Measurements from ENCODE around the gene MEGF8. TPM values are rescaled to one million over a fixed set of nuclear protein-coding genes. Genes with fewer than 3 reads are reported as not detected.

MEGF8 gene
- total and polyA plus RNA-seq, 2 experiments from 2014 or later, result 5.4 to 26.6 TPM

- Histone ChIP-seq H3K9ac (peak overlapping the region; percentile 80), H3K4me2 (ENCODE audit: unreplicated experiment) (peak overlapping the region; percentile 86), H2AFZ (no peak overlapping the region), H3K79me2 (ENCODE audit: insufficient read depth) (peaks cover 72% of the 10 kb centered on the region), H3K9me2 (ENCODE audit: insufficient read depth) (no peaks in the 10 kb centered on the region), H3F3A (ENCODE audit: insufficient read depth) (peaks cover 26% of the 10 kb centered on the region), H3K9me3 (ENCODE audit: low read depth) (no peaks in the 10 kb centered on the region), H4K20me1 (ENCODE audit: insufficient read depth) (no peaks in the 10 kb centered on the region), H3K27me3 (replicated peaks; ENCODE audit: insufficient read depth) (no peaks in the 10 kb centered on the region), H3K27ac (peak overlapping the region; percentile 87), H3K4me1 (ENCODE audit: insufficient read depth) (peaks cover 62% of the 10 kb centered on the region), H3K36me3 (ENCODE audit: low read depth) (no peaks in the 10 kb centered on the region), H3K4me3 (no peak overlapping the region)
- no peak for TF ChIP-seq EZH2phosphoT487 (IDR thresholded peaks at IDR 0.05; ENCODE audit: insufficient read depth, low read depth)
- no peak for TF ChIP-seq EZH2 (IDR thresholded peaks at IDR 0.05; ENCODE audit: insufficient read depth, poor library complexity, severe bottlenecking)
- in situ Hi-C loops (cut with MboI), result no loop called here
- no peak for DNase-seq
- 56 to 61% methylated on average over 5 of the region's 5 CpGs for WGBS, 2 experiments (ENCODE audit: low coverage in 1 of 2, low lambda C conversion rate in 2 of 2, missing lambda C conversion rate in 2 of 2)
Observed at GRCh38 chr19:42278452-42279154, 46.8 kb upstream of the MEGF8 start.

DNA sequence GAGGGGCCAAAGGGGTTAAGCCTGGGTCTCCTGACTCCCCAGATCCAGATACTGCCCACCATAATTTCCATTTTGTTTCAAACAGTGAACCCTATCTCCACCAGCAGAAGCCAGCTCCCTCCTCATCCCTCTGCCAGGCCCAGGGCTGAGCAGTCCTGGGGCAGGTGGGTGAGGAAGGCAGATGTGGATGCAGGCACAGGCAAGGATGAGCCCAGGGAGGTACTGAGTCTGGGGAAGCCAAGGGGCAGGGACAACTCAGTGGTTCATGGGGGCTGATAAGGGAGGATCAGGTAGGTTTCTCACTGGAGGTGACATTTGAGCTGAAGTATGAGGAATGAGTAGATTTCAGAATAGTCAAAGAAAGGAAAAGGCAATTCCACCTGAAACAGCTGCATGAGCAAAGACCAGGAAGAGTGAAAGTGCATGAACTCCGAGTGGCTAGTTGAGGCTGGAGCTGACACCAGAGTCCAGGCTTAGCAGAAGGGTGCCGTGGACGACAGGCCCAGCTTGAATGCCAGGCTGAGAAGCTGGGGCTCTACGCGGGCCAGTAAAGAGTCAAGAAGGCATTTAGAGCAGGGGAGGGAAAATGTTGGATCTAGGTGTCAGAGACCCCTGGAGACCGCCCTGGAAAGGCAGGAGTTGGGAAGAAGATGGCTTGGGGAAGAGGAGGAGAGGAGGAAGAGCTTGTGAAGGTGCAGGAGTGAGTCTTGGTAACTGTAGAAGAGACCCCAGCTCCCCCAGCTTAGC lies 46.1 kb upstream of the MEGF8 start:
- in situ Hi-C loops (cut with MboI), result no loop called here
- Histone ChIP-seq H3K4me1 (ENCODE audit: insufficient read depth) (peaks cover 62% of the 10 kb centered on the region), H4K20me1 (ENCODE audit: insufficient read depth) (no peaks in the 10 kb centered on the region), H3K27ac (peak overlapping the region; percentile 87), H3K4me2 (ENCODE audit: unreplicated experiment) (peak overlapping the region; percentile 86), H3F3A (ENCODE audit: insufficient read depth) (peaks cover 26% of the 10 kb centered on the region), H3K27me3 (replicated peaks; ENCODE audit: insufficient read depth) (no peaks in the 10 kb centered on the region), H3K9ac (peak overlapping the region; percentile 80), H3K9me3 (ENCODE audit: low read depth) (no peaks in the 10 kb centered on the region), H3K4me3 (peak overlapping the region; percentile 81), H3K79me2 (ENCODE audit: insufficient read depth) (peaks cover 65% of the 10 kb centered on the region), H2AFZ (no peak overlapping the region), H3K36me3 (ENCODE audit: low read depth) (no peaks in the 10 kb centered on the region), H3K9me2 (ENCODE audit: insufficient read depth) (no peaks in the 10 kb centered on the region)
- no peak for TF ChIP-seq EZH2 (IDR thresholded peaks at IDR 0.05; ENCODE audit: insufficient read depth, poor library complexity, severe bottlenecking)
- no peak for TF ChIP-seq EZH2phosphoT487 (IDR thresholded peaks at IDR 0.05; ENCODE audit: insufficient read depth, low read depth)
- DNase-seq, result peak; percentile 48
- 4 to 7% methylated on average over 6 of the region's 6 CpGs for WGBS, 2 experiments (ENCODE audit: low coverage in 1 of 2, low lambda C conversion rate in 2 of 2, missing lambda C conversion rate in 2 of 2)

GRCh38 chr19:42279902-42280814 lies 45.3 kb upstream of the MEGF8 start:
- in situ Hi-C loops (cut with MboI), result no loop called here
- Histone ChIP-seq H3F3A (ENCODE audit: insufficient read depth) (peaks cover 26% of the 10 kb centered on the region), H3K36me3 (ENCODE audit: low read depth) (no peaks in the 10 kb centered on the region), H3K27me3 (replicated peaks; ENCODE audit: insufficient read depth) (no peaks in the 10 kb centered on the region), H3K9me3 (ENCODE audit: low read depth) (no peaks in the 10 kb centered on the region), H3K4me3 (peak overlapping the region; percentile 81), H3K27ac (peak overlapping the region; percentile 87), H3K79me2 (ENCODE audit: insufficient read depth) (peaks cover 64% of the 10 kb centered on the region), H3K9me2 (ENCODE audit: insufficient read depth) (no peaks in the 10 kb centered on the region), H3K9ac (peak overlapping the region; percentile 80), H4K20me1 (ENCODE audit: insufficient read depth) (no peaks in the 10 kb centered on the region), H2AFZ (peak overlapping the region; percentile 38), H3K4me1 (ENCODE audit: insufficient read depth) (peaks cover 64% of the 10 kb centered on the region), H3K4me2 (ENCODE audit: unreplicated experiment) (peak overlapping the region; percentile 86)
- TF ChIP-seq EZH2phosphoT487 (IDR thresholded peaks at IDR 0.05; ENCODE audit: insufficient read depth, low read depth) (no peak), EZH2 (IDR thresholded peaks at IDR 0.05; ENCODE audit: insufficient read depth, poor library complexity, severe bottlenecking) (no peak)
- DNase-seq, result peak; percentile 96
- 0 to 1% methylated on average over 47 to 88 of the region's 89 CpGs for WGBS, 2 experiments (ENCODE audit: low coverage in 1 of 2, low lambda C conversion rate in 2 of 2, missing lambda C conversion rate in 2 of 2)

DNA sequence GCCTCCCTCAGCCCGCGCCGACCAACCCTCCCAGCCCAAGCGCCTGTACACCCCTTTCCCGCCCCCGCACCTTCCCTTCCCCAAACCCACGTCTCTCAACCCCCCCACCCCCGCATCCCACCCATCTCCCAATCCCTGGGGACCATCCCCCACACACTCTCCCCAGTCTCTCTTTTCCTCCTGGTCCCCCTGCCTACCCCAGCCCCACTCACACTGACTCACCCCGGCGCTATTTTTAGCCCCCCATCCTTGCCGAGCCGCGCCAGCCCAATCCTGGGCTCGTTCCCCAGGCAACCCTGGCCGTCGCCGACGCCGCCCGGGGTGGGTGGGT lies 44.7 kb upstream of the MEGF8 start:
- no peaks in the 10 kb centered on the region for H3K36me3 ChIP-seq (ENCODE audit: low read depth)
- H3K9ac ChIP-seq, result peak overlapping the region; percentile 80
- in situ Hi-C loops (cut with MboI), result no loop called here
- H3K27ac ChIP-seq, result peak overlapping the region; percentile 87
- no peaks in the 10 kb centered on the region for H4K20me1 ChIP-seq (ENCODE audit: insufficient read depth)
- WGBS, 2 experiments (ENCODE audit: low coverage in 1 of 2, low lambda C conversion rate in 2 of 2, missing lambda C conversion rate in 2 of 2), result 0% methylated on average over 20 of the region's 20 CpGs; no CpG with 5 or more reads in 1 of the 2 experiments
- H3K9me3 ChIP-seq (ENCODE audit: low read depth), result no peaks in the 10 kb centered on the region
- H3K79me2 ChIP-seq (ENCODE audit: insufficient read depth), result peaks cover 64% of the 10 kb centered on the region
- DNase-seq, result peak; percentile 77
- TF ChIP-seq EZH2phosphoT487 (IDR thresholded peaks at IDR 0.05; ENCODE audit: insufficient read depth, low read depth), result no peak
- TF ChIP-seq EZH2 (IDR thresholded peaks at IDR 0.05; ENCODE audit: insufficient read depth, poor library complexity, severe bottlenecking), result no peak
- peak overlapping the region; percentile 81 for H3K4me3 ChIP-seq
- no peaks in the 10 kb centered on the region for H3K27me3 ChIP-seq (replicated peaks; ENCODE audit: insufficient read depth)
- H3K4me2 ChIP-seq (ENCODE audit: unreplicated experiment), result peak overlapping the region; percentile 86
- peaks cover 70% of the 10 kb centered on the region for H3K4me1 ChIP-seq (ENCODE audit: insufficient read depth)
- no peak overlapping the region for H2AFZ ChIP-seq
- H3F3A ChIP-seq (ENCODE audit: insufficient read depth), result peaks cover 26% of the 10 kb centered on the region
- H3K9me2 ChIP-seq (ENCODE audit: insufficient read depth), result no peaks in the 10 kb centered on the region
